ENCODE results near the gene ASB2. TPM values are rescaled to one million over a fixed set of nuclear protein-coding genes. Genes with fewer than 3 reads are reported as not detected.

ASB2 gene
- total RNA-seq, 1 experiment from 2014 or later: not detected

DNA sequence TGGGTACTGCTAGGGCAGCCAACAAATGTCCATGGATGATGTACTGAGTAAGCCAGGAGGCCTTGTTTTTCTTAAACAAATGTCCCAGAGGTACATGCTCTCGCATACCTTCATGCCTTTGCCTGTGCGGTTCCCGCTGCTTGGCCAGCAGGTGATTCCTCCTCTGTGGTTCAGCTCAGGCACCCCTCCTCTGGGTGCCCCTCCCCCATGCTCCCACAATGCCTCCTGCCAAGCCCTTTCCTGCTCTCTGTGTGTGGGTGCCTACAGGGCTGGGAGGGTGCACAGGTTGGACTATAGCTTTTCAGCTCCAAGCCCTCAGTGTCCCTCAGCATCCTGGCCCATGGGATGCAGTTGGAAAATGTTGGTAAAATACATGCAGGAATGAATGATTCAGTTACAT lies 23.5 kb downstream of the ASB2 start:
- ChIA-PET CTCF (interaction anchor here (1.0 kb wide), 1 partner anchor 17 kb away, joined by 3 read pairs; no protein-coding TSS in a partner anchor), POLR2A (no interaction called here)
- Mint-ChIP-seq H3K4me1 (ENCODE audit: low read depth, unreplicated experiment) (no peaks in the 10 kb centered on the region), H3K27me3 (ENCODE audit: insufficient read depth, unreplicated experiment) (no peaks in the 10 kb centered on the region), H3K9me3 (ENCODE audit: unreplicated experiment) (no peaks in the 10 kb centered on the region), H3K4me3 (ENCODE audit: unreplicated experiment) (no peak overlapping the region), H3K36me3 (ENCODE audit: insufficient read depth, unreplicated experiment) (no peaks in the 10 kb centered on the region), H3K27ac (ENCODE audit: unreplicated experiment) (no peak overlapping the region)
- H3K9me3 ChIP-seq: no peaks in the 10 kb centered on the region
- H3K36me3 ChIP-seq (ENCODE audit: control insufficient read depth, insufficient read depth, low read length): no peaks in the 10 kb centered on the region
- H3K4me1 ChIP-seq: peaks cover 8% of the 10 kb centered on the region
- no peak for DNase-seq
- H3K4me3 ChIP-seq (ENCODE audit: low read depth, low read length): no peak overlapping the region
- BruUV-seq (replicated peaks): no TSS peak
- TF ChIP-seq, protein P1, sequence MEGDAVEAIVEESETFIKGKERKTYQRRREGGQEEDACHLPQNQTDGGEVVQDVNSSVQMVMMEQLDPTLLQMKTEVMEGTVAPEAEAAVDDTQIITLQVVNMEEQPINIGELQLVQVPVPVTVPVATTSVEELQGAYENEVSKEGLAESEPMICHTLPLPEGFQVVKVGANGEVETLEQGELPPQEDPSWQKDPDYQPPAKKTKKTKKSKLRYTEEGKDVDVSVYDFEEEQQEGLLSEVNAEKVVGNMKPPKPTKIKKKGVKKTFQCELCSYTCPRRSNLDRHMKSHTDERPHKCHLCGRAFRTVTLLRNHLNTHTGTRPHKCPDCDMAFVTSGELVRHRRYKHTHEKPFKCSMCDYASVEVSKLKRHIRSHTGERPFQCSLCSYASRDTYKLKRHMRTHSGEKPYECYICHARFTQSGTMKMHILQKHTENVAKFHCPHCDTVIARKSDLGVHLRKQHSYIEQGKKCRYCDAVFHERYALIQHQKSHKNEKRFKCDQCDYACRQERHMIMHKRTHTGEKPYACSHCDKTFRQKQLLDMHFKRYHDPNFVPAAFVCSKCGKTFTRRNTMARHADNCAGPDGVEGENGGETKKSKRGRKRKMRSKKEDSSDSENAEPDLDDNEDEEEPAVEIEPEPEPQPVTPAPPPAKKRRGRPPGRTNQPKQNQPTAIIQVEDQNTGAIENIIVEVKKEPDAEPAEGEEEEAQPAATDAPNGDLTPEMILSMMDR (IDR thresholded peaks at IDR 0.05; ENCODE audit: insufficient read depth in 1 of 2, low read depth in 1 of 2, low read length in 1 of 2, severe bottlenecking in 1 of 2, unreplicated experiment in 1 of 2): no peak
- no peaks in the 10 kb centered on the region for H3K27me3 ChIP-seq (replicated peaks; ENCODE audit: control insufficient read depth, insufficient read depth, low read length)
- intact Hi-C loops (cut with micrococcal nuclease; ENCODE audit: unreplicated experiment): no loop called here

DNA sequence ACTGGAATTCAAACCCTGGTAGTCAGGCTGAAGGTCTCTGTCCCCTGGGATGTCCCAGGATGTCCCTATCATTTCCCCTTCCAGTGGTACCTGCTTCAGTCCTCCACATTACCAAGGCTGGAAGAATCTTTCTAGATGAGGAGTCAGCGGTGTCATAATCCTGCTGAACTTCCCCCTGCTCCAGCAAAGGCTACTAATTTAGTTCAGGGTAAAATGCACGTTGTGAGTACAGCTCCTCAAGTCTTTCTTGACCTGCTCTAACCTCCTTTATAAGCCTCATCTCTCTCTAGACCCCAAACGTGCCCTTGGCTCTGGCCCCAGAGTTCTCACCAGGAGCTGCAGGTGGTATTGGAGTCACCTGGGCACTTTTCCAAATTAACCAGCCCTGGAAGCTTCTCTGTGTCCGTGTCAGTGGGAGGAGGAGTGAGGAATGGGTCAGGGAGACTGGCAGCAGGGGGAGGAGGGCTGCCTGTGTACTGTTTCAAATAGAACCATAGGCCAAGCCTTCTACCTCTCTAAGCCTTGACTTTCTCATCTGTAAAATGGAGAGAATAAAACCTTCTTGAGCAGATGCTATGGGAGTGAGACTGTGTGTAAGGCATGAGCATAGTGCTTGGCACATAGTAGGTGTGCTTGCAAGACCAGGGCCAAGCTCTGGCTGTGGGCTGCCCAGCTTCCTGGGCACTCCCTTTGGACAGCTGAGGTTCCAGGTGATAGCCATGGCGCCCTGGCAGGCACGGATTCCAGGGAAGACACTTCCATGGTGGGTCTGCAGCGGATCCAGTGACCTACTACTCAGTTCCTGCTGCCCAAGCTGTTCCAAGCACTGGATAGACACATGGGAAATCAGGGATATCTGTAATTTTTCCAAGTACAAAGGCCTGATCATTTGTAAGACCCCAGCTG lies 24.5 kb downstream of the ASB2 start:
- intact Hi-C loops (cut with micrococcal nuclease; ENCODE audit: unreplicated experiment): no loop called here

DNA sequence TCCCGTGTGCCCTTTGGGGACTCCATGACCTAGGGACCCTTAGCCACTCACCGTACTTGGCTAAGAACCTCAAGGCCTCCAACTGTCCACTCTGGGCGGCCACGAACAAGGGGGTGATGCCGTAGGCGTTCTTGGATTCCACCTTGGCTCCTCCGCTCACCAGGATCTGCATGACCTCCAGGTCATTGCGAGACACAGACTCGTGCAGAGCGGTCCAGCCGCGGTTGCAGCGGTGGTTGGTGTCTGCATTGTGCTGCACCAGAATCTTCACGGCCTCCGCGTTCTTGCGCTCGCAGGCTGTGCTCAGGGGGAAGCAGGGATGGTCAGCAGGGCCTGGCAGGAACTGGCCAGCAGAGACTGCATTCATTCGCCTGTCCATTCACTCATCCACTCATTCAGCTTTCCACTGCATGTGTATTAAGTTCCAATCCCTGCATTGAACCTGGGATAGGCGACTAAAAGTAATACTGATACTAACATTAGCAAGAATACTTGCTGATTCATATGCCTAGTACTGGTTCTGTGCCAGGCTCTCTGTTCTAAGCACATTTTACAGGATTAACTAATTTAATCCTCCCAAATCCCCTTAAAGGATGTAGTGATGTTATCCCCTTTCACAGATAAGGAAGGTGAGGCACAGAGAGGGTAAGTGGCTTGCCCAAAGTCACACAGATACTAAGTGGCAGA lies 25.3 kb downstream of the ASB2 start:
- no peaks in the 10 kb centered on the region for H3K27me3 Mint-ChIP-seq (ENCODE audit: insufficient read depth, unreplicated experiment)
- intact Hi-C loops (cut with micrococcal nuclease; ENCODE audit: unreplicated experiment): no loop called here
- H3K27me3 ChIP-seq (replicated peaks; ENCODE audit: control insufficient read depth, insufficient read depth, low read length): no peaks in the 10 kb centered on the region
- DNase-seq: no peak
- no TSS peak for BruUV-seq (replicated peaks)
- no peaks in the 10 kb centered on the region for H3K36me3 Mint-ChIP-seq (ENCODE audit: insufficient read depth, unreplicated experiment)
- H3K9me3 ChIP-seq: no peaks in the 10 kb centered on the region
- no peaks in the 10 kb centered on the region for H3K36me3 ChIP-seq (ENCODE audit: control insufficient read depth, insufficient read depth, low read length)
- H3K4me3 ChIP-seq (ENCODE audit: low read depth, low read length): no peak overlapping the region
- ChIA-PET POLR2A (no interaction called here), CTCF (no interaction called here)
- H3K9me3 Mint-ChIP-seq (ENCODE audit: unreplicated experiment): no peaks in the 10 kb centered on the region
- H3K27ac Mint-ChIP-seq (ENCODE audit: unreplicated experiment): no peak overlapping the region
- H3K4me1 ChIP-seq: peaks cover 9% of the 10 kb centered on the region
- TF ChIP-seq, protein P1 (IDR thresholded peaks at IDR 0.05; ENCODE audit: insufficient read depth in 1 of 2, low read depth in 1 of 2, low read length in 1 of 2, severe bottlenecking in 1 of 2, unreplicated experiment in 1 of 2): no peak
- no peaks in the 10 kb centered on the region for H3K4me1 Mint-ChIP-seq (ENCODE audit: low read depth, unreplicated experiment)
- H3K4me3 Mint-ChIP-seq (ENCODE audit: unreplicated experiment): no peak overlapping the region

More for the DNA sequence above, 24.5 kb downstream of the ASB2 start:
- ChIA-PET POLR2A (no interaction called here), CTCF (no interaction called here)
- Histone ChIP-seq H3K4me1 (0 out of 2 replicates have a peak, but pooled peaks cover 3% of the 10 kb centered on the region), H3K9me3 (no peaks in the 10 kb centered on the region), H3K27me3 (replicated peaks; ENCODE audit: control insufficient read depth, insufficient read depth, low read length) (no peaks in the 10 kb centered on the region), H3K4me3 (ENCODE audit: low read depth, low read length) (no peak overlapping the region), H3K36me3 (ENCODE audit: control insufficient read depth, insufficient read depth, low read length) (no peaks in the 10 kb centered on the region)
- Mint-ChIP-seq H3K27ac (ENCODE audit: unreplicated experiment) (no peak overlapping the region), H3K36me3 (ENCODE audit: insufficient read depth, unreplicated experiment) (no peaks in the 10 kb centered on the region), H3K9me3 (ENCODE audit: unreplicated experiment) (no peaks in the 10 kb centered on the region), H3K4me3 (ENCODE audit: unreplicated experiment) (no peak overlapping the region), H3K4me1 (ENCODE audit: low read depth, unreplicated experiment) (no peaks in the 10 kb centered on the region), H3K27me3 (ENCODE audit: insufficient read depth, unreplicated experiment) (no peaks in the 10 kb centered on the region)
- DNase-seq: no peak
- no TSS peak for BruUV-seq (replicated peaks)
- TF ChIP-seq, protein P1 (IDR thresholded peaks at IDR 0.05; ENCODE audit: insufficient read depth in 1 of 2, low read depth in 1 of 2, low read length in 1 of 2, severe bottlenecking in 1 of 2, unreplicated experiment in 1 of 2): no peak
